Effector memory CD8-positive, alpha-beta T cell (primary cell): ENCODE data around the gene NDST4.

Experiments used
- ATAC-seq: fragments of 150-1000 bp; cut with Tn5 transposase; replicated peaks from 2 replicates; pipeline ENCODE4 v1.10.0; 2021; ENCODE audit warnings: mild to moderate bottlenecking, moderate library complexity
- DNase-seq, 3 experiments: peaks; one replicate each; pipeline ENCODE4 v3.0.0; 2021
- H3K27ac Mint-ChIP-seq, 2 donors: one replicate each; pipeline ENCODE4 v1.8.0; 2022; ENCODE audit warnings: mild to moderate bottlenecking in 2 of 2, mixed read lengths in 2 of 2, moderate library complexity in 2 of 2
- H3K27me3 Mint-ChIP-seq, 2 donors: one replicate each; pipeline ENCODE4 v1.8.0; 2022; ENCODE audit warnings: mixed read lengths in 2 of 2
- H3K36me3 Mint-ChIP-seq: one replicate; pipeline ENCODE4 v1.8.0; 2022; ENCODE audit warnings: mild to moderate bottlenecking, moderate library complexity, mixed read lengths; ENCODE audit not compliant: insufficient read depth
- H3K4me1 Mint-ChIP-seq, 2 donors: one replicate each; pipeline ENCODE4 v1.8.0; 2022; ENCODE audit warnings: low read depth in 2 of 2, mixed read lengths in 2 of 2
- H3K4me3 Mint-ChIP-seq, 2 donors: one replicate each; pipeline ENCODE4 v1.8.0; 2022; ENCODE audit warnings: mild to moderate bottlenecking in 2 of 2, mixed read lengths in 2 of 2, moderate library complexity in 2 of 2
- H3K9me3 Mint-ChIP-seq, 2 donors: one replicate each; pipeline ENCODE4 v1.8.0; 2022; ENCODE audit warnings: mixed read lengths in 2 of 2

Gene NDST4

DNA sequence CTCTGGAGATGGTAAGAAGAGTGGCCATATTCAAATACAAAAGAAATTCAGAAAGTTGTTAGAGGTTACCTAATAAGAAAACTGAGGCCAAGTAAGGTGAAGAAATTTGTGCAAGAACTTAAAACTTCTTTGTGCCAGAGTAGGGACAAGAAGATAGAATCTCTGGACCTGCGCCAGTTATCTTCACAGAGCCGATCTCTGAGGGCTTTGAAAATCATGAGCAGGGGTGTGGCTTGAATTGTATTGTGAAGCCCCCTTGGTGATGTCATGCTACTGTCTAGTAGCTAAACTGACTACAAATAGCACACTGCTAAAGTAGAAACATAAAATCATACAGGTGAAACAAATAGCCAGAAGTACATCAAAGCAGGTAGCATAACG, 330.2 kb downstream of the NDST4 start:
- H3K9me3 Mint-ChIP-seq = peaks cover 0 to 3% of the 10 kb centered on the region in 2 donors
- ATAC-seq (no peak), DNase-seq (no peak)
- no peaks in the 10 kb centered on the region for H3K4me1 Mint-ChIP-seq
- no peak overlapping the region for H3K27ac Mint-ChIP-seq
- H3K27me3 Mint-ChIP-seq = peaks cover 0 to 7% of the 10 kb centered on the region in 2 donors
- no peaks in the 10 kb centered on the region for H3K36me3 Mint-ChIP-seq
- no peak overlapping the region for H3K4me3 Mint-ChIP-seq

- no peak overlapping the region for H3K27ac Mint-ChIP-seq
- no peak overlapping the region for H3K4me3 Mint-ChIP-seq
- DNase-seq (no peak), ATAC-seq (no peak)
- no peaks in the 10 kb centered on the region for H3K4me1 Mint-ChIP-seq
- no peaks in the 10 kb centered on the region for H3K36me3 Mint-ChIP-seq
- peaks cover 0 to 7% of the 10 kb centered on the region in 2 donors for H3K27me3 Mint-ChIP-seq
- H3K9me3 Mint-ChIP-seq = peaks cover 0 to 3% of the 10 kb centered on the region in 2 donors
Observed at GRCh38 chr4:114782415-114783214, 330.8 kb downstream of the NDST4 start.

DNA sequence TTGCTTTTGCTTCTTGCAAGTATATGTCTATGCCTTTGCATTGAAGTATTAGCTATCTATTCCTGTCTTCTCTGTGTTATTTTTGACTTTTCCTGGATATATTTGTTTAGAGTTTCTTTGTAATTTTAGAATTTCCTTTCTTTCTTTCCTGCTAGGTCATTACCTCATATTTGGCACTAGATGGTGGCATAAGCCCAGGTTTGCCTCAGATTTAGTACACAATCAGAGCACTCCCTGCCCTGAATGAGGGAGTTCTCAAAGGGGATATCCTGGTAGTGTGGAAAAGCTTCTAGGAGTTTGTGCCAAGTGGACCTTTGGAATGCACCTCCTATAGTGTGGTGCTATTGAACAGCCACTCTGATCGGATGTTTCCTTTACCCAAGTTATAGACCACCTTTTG, 333.2 kb downstream of the NDST4 start:
- ATAC-seq = no peak
- Mint-ChIP-seq H3K4me3 (no peak overlapping the region), H3K4me1 (no peaks in the 10 kb centered on the region), H3K9me3 (no peaks in the 10 kb centered on the region), H3K36me3 (no peaks in the 10 kb centered on the region), H3K27ac (no peak overlapping the region), H3K27me3 (peaks cover 0 to 7% of the 10 kb centered on the region in 2 donors)
- no peak for DNase-seq
